ENCODE measurements around the gene LAS1L. TPM values are rescaled to one million over a fixed set of nuclear protein-coding genes. Genes with fewer than 3 reads are reported as not detected.

Gene LAS1L
- total RNA-seq, 1 donor from 2014 or later, result 46.8 TPM

GRCh38 chrX:65545456-65545855 is 10.9 kb upstream of the LAS1L start:
- no peaks in the 10 kb centered on the region for H3K4me1 Mint-ChIP-seq
- no peak overlapping the region for H3K27ac Mint-ChIP-seq
- H3K4me3 Mint-ChIP-seq, result no peak overlapping the region
- no peak for DNase-seq (ENCODE audit: low spot score in 2 of 2, unreplicated experiment in 2 of 2)
- no peak for TF ChIP-seq CTCF (IDR thresholded peaks at IDR 0.05; ENCODE audit: unreplicated experiment)
- H3K9me3 Mint-ChIP-seq, result peaks cover 15% of the 10 kb centered on the region
- H3K27me3 Mint-ChIP-seq (ENCODE audit: low read depth), result no peaks in the 10 kb centered on the region
- no peaks in the 10 kb centered on the region for H3K36me3 Mint-ChIP-seq

- no peak overlapping the region for H3K4me3 Mint-ChIP-seq
- H3K27me3 Mint-ChIP-seq (ENCODE audit: low read depth), result no peaks in the 10 kb centered on the region
- H3K4me1 Mint-ChIP-seq, result peaks cover 10% of the 10 kb centered on the region
- peaks cover 27% of the 10 kb centered on the region for H3K9me3 Mint-ChIP-seq
- H3K27ac Mint-ChIP-seq, result no peak overlapping the region
- TF ChIP-seq CTCF (IDR thresholded peaks at IDR 0.05; ENCODE audit: unreplicated experiment), result no peak
- no peak for DNase-seq (ENCODE audit: low spot score in 2 of 2, unreplicated experiment in 2 of 2)
- no peaks in the 10 kb centered on the region for H3K36me3 Mint-ChIP-seq
These were observed 2.6 kb upstream of the LAS1L start for GRCh38 chrX:65537229-65537628.

- H3K4me1 Mint-ChIP-seq, result peaks cover 10% of the 10 kb centered on the region
- H3K9me3 Mint-ChIP-seq, result peaks cover 24% of the 10 kb centered on the region
- no peaks in the 10 kb centered on the region for H3K36me3 Mint-ChIP-seq
- H3K27ac Mint-ChIP-seq, result no peak overlapping the region
- TF ChIP-seq CTCF (IDR thresholded peaks at IDR 0.05; ENCODE audit: unreplicated experiment), result no peak
- no peak for DNase-seq (ENCODE audit: low spot score in 2 of 2, unreplicated experiment in 2 of 2)
- no peak overlapping the region for H3K4me3 Mint-ChIP-seq
- no peaks in the 10 kb centered on the region for H3K27me3 Mint-ChIP-seq (ENCODE audit: low read depth)
These were observed 1.7 kb upstream of the LAS1L start for GRCh38 chrX:65536291-65536690.

GRCh38 chrX:65532016-65532415 is 2.6 kb downstream of the LAS1L start:
- H3K27me3 Mint-ChIP-seq (ENCODE audit: low read depth), result no peaks in the 10 kb centered on the region
- no peak overlapping the region for H3K4me3 Mint-ChIP-seq

GRCh38 chrX:65528705-65529340 is 5.8 kb downstream of the LAS1L start:
- Mint-ChIP-seq H3K4me3 (no peak overlapping the region), H3K27me3 (ENCODE audit: low read depth) (no peaks in the 10 kb centered on the region), H3K9me3 (peaks cover 11% of the 10 kb centered on the region), H3K27ac (no peak overlapping the region), H3K4me1 (peaks cover 10% of the 10 kb centered on the region), H3K36me3 (peaks cover 9% of the 10 kb centered on the region)
- peak; percentile 85 for TF ChIP-seq CTCF (IDR thresholded peaks at IDR 0.05; ENCODE audit: unreplicated experiment)
- peak in 1 of 2 experiments; percentile 51 for DNase-seq (ENCODE audit: low spot score in 2 of 2, unreplicated experiment in 2 of 2)

More at GRCh38 chrX:65532016-65532415, 2.6 kb downstream of the LAS1L start:
- no peak overlapping the region for H3K27ac Mint-ChIP-seq
- TF ChIP-seq CTCF (IDR thresholded peaks at IDR 0.05; ENCODE audit: unreplicated experiment), result no peak
- no peak for DNase-seq (ENCODE audit: low spot score in 2 of 2, unreplicated experiment in 2 of 2)
- H3K9me3 Mint-ChIP-seq, result peaks cover 13% of the 10 kb centered on the region
- H3K4me1 Mint-ChIP-seq, result peaks cover 10% of the 10 kb centered on the region
- peaks cover 5% of the 10 kb centered on the region for H3K36me3 Mint-ChIP-seq

All from mesothelial cell of epicardium (in vitro differentiated cells).